Daoy (cell line): Measurements from ENCODE around the gene FPR2. TPM values are rescaled to one million over a fixed set of nuclear protein-coding genes. Genes with fewer than 3 reads are reported as not detected.

ENCODE experiments used
- DNase-seq: peaks from one replicate; pipeline ENCODE4 v3.0.0-alpha.2; 2015; ENCODE audit warnings: low read depth
- total RNA-seq: library from RNA; depleted of rRNA; stranded (reverse); fragments of >200 nt; shearing (Covaris generic); gene quantifications from 2 replicates; pipeline ENCODE4 v1.2.3, GENCODE V29; 2014

Gene FPR2
- total RNA-seq, 1 experiment from 2014 or later: not detected

DNA sequence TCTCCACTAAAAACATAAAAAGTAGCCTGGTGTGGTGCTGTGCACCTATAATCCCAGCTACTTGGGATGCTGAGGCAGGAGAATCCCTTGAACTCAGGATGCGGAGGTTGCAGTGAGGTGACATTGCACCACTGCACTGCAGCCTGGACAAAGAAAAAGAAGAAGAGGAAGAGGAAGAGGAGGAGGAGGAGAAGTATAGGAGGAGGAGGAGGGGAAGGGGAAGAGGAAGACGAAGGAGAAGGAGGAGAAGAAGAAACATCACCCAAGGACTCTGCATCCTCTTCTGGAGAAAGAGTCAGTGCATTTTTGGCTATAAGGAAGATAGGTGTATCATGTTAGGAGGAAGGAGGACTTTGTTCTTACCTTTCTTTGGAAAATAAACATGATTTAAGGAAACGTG, 21.0 kb downstream of the FPR2 start:
- no peak for DNase-seq

DNA sequence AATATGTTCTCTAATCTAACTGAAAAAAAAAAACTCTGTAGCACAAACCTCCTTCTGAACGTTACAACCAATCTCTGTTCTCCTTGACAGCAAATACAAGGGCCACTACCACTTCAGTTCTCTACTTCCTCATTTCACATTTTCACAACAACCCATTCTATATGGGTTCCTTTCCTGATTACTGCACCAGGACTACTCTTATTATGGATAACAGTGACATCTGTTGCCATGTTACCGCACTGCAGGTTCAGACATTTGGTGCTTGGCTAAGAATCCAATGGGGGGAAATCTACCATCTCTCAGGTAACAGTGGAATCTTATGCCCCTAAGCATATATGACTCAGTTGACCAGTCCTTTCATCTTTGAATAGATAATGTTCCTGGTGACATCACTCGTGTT, 22.4 kb downstream of the FPR2 start:
- DNase-seq: peak; percentile 51

DNA sequence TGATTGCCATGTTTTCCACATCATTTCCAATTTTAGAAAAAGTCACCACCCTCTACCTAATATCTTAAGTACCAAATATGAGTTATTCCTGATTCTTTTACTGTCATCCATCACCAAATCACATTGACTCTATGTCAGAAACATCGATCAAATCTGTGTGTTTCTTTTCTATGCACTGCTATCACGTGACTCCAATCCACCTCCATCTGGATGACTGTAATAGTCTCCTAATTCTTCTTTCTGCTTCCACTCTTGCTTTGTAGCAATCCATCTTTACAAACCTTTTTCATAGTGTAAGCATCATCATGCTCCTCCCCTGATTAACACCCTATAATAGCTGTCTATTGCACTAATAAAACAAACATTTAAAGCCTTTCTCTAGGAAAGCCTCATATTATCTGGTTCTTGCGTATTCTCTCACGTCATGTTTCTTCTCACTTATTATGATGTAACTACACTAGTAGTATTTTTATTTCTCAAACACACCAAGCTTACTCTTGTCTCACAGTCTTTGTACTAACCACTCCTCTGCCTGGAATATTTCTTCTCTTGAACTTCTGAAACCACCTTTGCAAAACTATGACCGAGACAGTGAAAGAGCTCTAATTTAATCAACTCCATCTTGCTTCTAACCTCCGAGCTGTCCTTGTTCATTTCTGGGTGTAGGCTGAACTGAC, 23.3 kb downstream of the FPR2 start:
- no peak for DNase-seq

DNA sequence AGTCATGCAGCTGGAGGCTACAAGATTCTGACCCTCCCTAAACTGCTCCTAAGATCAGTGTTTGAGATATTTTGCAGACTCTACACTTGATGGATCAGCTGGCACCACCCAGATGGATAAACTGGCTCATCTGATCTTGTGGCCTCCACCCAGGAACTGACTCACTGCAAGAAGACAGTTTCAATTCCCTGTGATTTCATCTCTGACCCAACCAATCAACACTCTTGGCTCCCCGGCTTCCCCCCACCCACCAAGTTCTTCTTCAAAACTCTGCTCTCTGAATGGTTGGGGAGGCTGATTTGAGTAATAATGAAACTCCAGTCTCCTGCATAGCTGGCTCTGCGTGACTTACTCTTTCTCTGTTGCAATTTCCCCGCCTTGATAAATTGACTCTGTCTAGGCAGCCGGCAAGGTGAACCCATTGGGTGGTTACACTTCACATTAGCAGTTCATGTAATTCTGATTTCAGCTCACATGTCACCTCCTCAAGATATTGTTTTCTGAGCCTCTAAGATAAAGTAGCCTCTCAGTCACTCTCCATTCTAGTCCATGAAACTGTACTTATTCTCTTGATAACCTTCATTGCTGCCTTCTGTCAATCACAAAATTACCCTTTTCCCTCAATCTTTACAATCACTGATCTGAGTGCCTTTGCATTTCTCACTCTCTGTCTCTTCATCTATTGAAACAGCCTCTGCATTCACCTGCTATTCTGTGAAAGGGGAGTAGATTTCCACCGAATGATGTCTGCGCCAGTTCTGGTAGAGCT, 24.1 kb downstream of the FPR2 start:
- DNase-seq: peak; percentile 75

DNA sequence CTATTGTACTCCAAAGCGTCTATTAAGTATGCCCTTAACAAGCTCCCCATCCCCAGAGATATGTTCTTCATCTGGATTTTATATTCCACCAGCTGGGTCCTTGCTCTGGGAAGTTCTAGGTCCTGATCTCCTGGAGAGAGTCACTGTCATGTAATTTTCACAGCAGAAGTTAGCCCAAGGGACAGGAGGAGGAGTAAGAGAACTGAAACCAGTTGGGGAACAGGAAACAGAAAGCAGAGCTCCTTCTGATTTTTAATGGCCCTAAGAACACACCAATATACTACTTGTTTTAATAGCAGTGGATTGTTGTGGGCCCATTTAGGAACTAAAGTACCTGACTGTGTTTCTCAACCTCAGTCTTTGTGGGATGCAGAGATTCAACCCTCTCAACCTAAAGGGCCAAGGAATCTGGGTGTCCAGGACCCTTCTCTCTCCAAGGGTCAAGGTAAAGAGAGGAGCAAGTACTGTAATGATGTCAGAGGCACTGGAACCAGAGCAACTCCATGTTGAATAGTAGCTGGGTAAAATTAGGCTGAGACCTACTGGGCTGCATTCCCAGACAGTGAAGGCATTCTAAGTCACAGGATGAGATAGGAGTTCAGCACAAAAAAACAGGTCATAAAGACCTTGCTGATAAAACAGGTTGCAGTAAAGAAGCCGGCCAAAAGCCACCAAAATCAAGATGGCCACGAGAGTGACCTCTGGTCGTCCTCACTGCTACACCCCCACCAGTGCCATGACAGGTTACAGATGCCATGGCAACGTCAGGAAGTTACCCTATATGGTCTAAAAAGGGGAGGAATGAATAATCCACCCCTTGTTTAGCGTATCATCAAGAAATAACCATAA, 25.9 kb downstream of the FPR2 start:
- no peak for DNase-seq

DNA sequence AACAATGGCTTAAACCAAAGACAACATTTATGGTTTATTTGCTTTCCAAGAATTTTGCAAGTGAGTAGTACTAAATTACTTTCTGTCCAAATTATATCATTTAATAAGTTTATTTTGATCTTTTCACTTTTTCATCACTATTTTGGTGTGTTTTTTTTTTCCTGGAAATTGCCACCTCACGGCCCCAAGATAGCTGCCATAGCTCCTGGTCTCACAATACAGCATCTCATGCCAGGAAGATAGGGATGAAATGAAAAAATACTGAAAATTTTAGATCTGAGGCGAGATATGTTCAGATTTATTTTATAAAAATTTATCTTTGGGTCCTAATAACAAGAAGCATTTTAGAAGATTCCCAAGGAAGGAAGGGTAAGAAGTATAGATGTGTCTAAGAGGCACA, 27.0 kb downstream of the FPR2 start:
- DNase-seq: no peak

DNA sequence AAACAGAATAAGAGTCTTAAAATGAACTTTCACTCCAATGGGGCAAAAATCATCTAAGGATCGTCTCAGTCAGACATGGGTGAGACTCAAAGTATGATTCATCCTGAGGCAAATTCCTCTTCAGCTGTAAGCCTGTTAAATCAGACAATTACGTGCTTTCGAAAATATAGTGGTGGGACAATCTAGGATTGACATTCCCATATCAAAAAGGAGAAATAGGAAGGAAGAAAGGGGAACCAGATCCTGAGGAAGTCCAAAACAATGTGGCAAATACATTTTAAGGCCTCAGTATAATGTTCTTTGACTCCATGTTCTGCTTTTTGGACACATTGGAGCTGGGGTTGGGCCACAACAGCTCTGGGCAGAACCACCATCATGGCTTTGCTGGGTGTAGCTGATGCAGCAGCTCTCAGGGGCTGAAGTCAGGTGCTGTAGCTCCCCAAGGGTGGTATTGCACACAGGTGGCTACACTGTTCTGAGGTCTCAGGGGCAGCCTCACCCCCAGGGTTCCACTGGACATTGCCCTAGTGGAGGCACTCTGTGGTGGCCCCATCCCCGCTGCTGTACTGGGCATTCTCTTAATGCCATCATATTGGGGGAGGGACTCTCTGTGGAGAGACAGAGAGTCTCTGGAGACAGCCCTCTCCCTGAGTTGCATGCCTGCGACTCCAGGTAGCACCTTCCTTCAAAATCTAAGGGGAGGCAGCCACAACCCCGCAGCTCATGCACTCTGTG, 28.2 kb downstream of the FPR2 start:
- DNase-seq: peak; percentile 23

DNA sequence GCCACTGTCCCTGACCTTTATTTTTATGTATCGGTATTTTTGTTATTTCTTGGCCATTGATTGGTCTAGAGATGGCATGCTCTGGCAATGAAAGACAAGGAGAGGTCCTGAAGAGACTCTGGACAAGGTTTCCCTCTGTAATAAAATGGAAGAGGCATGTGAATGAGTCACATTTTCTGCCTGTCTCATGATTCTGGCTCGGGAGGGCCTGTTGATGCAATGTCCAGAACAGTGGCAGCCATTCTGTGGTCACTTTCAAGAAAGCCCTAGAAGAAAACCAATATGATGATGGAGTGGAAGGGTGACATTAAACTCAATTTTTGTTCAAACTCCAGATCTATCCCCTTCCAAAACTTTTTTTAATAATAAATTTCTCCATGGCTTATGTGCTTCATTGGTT, 32.0 kb downstream of the FPR2 start:
- no peak for DNase-seq

DNA sequence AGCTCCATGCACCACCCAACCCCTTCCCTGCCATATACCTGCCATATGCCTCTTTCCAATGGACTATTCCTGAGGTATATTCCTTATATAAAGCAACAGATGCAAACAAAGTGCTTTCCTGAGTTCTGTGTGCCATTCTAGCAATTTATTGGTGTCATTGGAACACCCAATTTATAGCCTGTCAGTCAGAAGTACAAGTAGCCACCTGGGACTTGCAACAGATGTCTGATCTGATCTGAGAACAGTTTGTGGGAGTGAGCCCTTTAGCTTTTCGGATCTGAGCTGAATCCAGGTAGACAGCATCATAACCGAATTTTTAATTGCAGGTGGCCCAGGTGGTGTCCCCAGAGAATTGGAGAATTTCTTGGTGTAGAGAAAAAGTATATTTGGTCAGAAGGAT, 33.0 kb downstream of the FPR2 start:
- DNase-seq: no peak

DNA sequence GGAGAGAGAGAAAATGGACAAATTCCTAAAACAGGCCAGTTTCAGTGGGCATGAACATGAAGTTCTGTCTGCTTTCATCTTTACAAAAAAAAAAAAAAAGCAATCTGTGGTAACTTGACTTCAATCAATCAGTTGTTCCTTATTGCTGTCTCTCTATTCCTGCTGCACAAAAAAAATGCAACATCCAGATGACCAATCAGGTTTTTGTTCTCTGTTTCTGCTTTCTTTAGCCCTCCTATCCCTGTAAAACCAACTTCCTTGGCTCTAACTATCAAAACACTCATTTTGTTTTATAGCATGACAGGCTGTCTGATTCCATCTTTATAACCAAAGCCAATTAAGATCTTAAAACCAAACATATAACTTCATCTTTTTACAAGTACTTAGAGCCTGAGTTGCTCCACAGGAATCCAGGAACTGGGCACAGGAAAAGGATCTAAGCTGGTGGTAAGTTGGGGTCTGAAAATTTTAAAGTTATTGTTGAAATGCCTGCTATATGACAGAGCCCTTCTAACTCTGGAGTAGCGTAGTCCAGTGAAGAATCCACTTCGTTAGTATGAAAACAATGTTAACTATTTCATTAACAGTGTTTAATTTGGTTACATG, 34.0 kb downstream of the FPR2 start, which contains the start of gene FPR3:
Gene FPR3 (plus strand): TSS at position 273 of the 606 bp plus-strand sequence. CDS start 28,592 bp downstream, outside the sequence.
- DNase-seq: no peak

DNA sequence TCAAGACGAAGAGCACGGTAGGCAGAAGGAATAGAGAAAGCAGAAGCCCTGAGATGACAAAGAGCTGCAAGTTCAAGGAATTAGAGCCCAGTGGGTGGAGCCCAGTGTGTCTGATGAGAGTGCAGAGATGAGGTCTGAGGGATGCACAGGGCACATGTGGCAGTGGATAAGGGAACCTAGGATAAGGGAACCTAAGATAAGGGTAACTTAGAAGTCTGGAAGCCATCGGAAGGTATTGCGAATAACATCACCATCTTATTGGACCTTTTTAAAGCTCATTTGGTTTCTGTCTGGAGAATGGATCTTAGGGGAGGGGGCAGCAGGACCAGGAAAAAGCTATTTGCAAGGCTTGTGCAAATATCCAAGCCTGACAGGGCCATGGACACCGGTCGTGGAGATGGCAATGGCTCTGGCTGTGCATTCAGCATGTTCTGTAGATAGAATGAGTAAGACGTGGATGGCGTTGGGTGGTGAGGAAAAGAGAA, 35.3 kb downstream of the FPR2 start:
- no peak for DNase-seq

DNA sequence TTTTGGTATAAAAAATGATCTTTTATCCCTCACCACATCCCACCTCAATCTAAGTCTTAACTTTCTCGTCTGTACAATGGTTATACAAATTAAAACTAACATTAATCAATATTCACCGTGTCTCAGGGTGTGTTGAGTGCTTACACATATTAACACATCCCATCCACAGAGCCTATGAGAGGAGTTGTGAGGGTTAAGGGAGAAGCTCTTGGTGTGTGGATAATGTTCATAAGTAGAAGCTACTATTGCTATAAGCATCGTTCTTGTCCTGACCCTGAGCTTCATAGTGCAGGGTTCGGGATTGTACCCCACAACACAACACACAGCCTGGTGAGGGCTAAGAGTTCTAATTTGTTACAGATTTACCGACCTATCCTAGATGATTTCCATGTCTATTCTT, 36.5 kb downstream of the FPR2 start:
- no peak for DNase-seq

DNA sequence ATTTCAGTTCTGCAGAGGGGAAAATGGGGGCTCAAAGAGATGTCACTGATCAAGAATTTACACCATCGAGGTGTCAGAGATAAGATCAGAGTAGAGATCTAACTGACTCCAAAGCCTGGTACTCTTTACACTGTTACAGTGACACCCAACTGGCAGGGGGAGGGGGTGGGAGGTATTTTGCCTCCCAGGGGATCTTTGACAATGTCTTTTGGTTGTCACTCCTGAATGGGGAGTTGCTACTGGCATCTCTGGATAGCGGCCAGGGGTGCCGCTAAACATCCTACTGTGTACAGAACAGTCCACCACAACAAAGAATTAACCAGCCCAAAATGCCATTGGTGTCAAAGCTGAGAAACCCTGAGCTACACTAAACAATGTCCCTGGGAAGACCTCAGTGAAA, 37.1 kb downstream of the FPR2 start:
- DNase-seq: no peak

DNA sequence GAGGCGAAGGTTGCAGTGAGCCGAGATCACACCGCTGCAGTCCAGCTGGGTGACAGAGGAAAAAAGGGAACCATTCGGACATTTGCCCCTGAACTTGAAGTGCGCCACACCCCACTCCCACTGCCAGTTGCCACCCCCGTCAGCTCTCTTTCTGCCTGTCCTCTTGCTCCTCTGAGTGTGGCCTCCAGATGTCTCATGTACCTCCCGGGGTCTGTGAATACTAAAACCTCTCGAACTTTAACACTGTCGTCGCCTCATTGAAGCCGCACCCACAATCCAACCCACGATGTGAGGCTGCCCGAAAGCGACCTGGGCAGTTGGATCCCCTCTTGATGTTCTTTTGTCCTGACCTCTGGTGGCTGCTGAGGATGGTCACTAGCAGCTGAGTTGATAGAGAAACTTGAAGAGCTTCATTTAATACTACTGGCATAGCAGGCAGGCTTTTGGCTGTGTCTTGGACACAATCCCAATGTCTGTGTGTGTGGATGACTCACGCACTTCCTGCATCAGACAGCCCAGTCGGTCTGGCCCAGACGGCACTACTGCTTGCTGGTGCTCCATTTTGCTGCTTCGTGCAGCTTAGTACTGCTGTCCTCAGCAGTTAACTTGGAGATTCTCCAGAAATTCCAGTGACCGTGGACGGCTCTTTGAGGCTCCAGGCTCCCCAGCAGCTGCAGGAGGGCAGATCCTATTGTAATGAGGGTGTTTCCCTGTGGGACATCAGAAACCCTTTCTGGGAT, 38.2 kb downstream of the FPR2 start:
- DNase-seq: peak; percentile 98

DNA sequence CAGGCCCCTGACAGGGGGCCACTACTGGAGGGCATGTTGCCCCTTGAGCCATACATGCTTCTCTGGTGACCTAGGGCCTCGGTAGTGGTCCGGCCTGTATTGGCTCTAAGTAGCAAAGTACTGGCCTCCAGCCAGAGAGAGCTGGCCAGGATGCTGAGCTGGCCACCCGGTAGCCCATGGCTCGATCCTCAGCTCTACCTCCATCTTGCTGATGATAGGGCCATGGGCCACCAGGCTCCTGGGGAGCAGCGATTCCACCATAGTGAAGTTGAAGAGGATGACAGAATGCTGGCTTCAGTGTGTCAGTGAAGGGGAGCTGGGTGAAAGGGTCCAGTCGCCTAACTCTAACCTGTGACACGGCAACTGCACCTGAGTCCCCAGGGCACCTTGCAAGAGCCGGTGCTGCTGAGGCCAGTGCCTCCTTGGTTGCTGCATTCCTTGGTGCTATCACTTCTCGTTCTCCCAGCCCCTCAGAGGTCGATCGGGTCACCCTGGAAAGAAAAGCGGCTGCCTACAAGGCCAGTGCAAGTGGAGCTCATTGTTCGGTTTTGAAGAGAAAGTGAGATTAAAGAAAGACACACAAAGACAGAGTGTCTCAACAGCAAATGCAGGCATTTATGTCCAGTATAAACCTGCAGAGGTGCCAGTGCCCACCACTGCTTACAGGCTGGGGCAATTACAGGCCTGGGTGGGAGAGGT, 38.9 kb downstream of the FPR2 start:
- DNase-seq: no peak

DNA sequence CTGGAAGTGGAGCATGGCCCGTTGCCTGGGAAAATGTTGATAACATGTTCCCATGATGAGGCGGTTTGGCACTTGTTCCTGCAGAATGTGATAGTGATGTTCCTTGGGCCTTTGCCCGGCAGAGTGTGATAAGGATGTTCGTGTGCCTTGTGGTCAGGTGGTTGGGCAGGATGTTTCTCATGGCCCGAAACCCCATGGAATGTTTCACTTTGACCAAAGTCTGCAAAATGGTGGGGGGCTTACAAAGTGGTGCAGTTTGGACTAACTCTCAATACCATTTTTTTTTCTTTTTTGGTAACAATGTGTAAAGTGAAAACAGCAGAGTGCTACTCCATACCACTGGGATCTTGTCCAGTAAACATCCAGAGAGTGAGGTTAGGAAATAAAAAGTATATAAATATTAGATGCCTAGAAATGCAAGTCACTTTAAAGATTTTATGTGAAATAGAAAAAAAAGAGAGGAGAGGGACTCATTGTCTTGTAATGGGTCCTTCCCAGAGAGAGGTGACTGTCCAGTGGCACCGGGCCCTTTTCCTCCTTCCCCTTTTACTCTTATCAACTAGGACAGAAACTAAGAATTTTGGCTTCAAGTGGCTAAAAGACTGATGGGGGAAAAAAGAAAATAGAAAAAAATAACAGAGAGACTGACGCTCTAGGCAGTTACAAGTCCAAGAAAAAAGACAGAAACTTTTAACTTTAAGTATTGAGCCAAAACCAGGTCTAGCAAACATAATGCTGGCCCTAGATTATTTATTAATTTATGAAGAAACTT, 39.7 kb downstream of the FPR2 start:
- peak; percentile 93 for DNase-seq

DNA sequence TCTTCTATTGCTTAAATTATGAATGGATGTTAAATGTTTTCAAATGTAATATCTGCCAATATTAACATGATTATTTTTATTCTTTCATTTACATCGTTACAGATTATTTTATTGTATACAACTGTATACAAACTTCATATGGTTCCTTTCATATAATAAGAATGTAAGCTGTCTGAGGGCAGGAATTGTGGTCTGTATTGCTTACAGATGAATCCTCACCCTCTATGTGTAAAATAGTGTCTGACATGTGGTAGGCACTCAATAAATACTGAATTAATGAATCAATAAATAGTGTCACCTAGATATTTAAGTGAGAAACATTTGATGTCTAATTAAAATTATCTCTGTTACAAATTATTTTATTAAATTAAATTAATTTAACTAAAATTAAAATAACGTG, 41.8 kb downstream of the FPR2 start:
- DNase-seq: no peak

DNA sequence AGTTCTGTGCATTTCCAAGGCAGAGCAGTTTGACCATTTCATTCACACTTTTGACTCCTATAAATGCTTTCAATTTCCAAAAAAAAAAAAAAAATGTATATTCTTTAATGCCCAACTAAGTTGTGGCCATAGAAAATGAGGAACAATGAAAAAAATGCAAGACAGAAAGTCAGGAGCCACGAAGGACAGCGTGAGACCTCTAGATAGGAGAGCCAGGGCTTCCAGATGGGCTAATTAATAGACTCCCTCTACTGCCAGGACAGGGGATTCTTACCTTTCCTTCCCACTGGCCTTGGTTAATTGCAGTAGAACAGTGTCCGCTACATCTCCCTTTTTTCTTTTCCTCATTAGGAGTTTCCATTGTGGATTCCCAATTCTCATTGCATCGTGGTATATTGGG, 42.5 kb downstream of the FPR2 start:
- no peak for DNase-seq

DNA sequence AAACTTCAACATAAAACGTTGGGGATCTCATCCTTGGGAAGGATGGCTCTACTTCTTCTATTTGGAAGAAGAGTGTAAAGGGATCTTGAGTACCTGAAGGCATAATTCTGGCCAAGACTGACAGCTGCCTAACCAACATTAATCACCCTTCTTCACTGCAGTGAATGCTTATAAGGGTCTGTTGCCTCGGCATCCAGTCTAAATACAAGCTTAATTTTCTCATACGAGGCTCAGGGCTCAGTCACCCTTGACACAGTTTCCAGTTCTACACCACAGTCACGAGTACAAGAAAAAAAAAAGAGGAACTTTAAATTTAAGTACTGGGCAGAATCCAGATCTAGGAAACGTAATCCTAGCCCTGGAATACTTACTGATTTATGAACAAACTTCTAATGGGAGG, 43.0 kb downstream of the FPR2 start:
- DNase-seq: no peak
